HCT116 (cell line): ENCODE results near the gene IL1RAPL2.

Source experiments
- CEBPB ChIP-seq: IDR thresholded peaks from 2 replicates; pipeline ENCODE4 v1.6.1; 2012; ENCODE audit warnings: low read depth
- CTCF ChIP-seq, 3 experiments: fragments of 200-600 bp in 1 of 3; sonication (generic) in 1 of 3; IDR thresholded peaks in 2 of 3; conservative IDR thresholded peaks in 1 of 3; 2 replicates each; pipeline ENCODE4 v1.5.1; 2012 to 2017; ENCODE audit warnings: low read depth in 2 of 3, low read length in 2 of 3, antibody characterized with exemption in 1 of 3, borderline replicate concordance in 1 of 3, control low read depth in 1 of 3, mild to moderate bottlenecking in 1 of 3, mixed read lengths in 1 of 3, mixed run types in 1 of 3, moderate library complexity in 1 of 3; ENCODE audit not compliant: insufficient read depth in 1 of 3
- EZH2 ChIP-seq: fragments of 200-600 bp; sonication (generic); IDR thresholded peaks from 2 replicates; pipeline ENCODE4 v1.6.1; 2017; ENCODE audit warnings: antibody characterized with exemption, mixed run types
- EZH2phosphoT487 ChIP-seq: fragments of 200-600 bp; IDR thresholded peaks from 2 replicates; pipeline ENCODE4 v1.6.1; 2018; ENCODE audit warnings: antibody characterized with exemption, borderline replicate concordance
- FOSL1 ChIP-seq: IDR thresholded peaks from 2 replicates; pipeline ENCODE4 v1.6.1; 2012; ENCODE audit warnings: low read depth
- MAX ChIP-seq: IDR thresholded peaks from 2 replicates; pipeline ENCODE4 v1.6.1; 2012
- POLR2A ChIP-seq: IDR thresholded peaks from 2 replicates; pipeline ENCODE4 v1.7.0; 2011; ENCODE audit warnings: borderline replicate concordance; ENCODE audit not compliant: insufficient read depth, insufficient read length; ENCODE audit errors: extremely low read depth
- POLR2AphosphoS5 ChIP-seq: IDR thresholded peaks from 2 replicates; pipeline ENCODE4 v1.6.1; 2011; ENCODE audit warnings: mild to moderate bottlenecking, low read depth, low read length, moderate library complexity
- REST ChIP-seq: IDR thresholded peaks from 2 replicates; pipeline ENCODE4 v1.6.1; 2012; ENCODE audit warnings: low read depth
- SIN3A ChIP-seq: IDR thresholded peaks from 2 replicates; pipeline ENCODE4 v1.6.1; 2012; ENCODE audit warnings: low read depth
- SP1 ChIP-seq: IDR thresholded peaks from 2 replicates; pipeline ENCODE4 v1.6.1; 2012; ENCODE audit warnings: low read depth
- TCF7L2 ChIP-seq: IDR thresholded peaks from 2 replicates; pipeline ENCODE4 v1.7.0; 2011; ENCODE audit warnings: borderline replicate concordance, inconsistent platforms; ENCODE audit not compliant: insufficient read depth, insufficient read length; ENCODE audit errors: extremely low read depth
- YY1 ChIP-seq: IDR thresholded peaks from 2 replicates; pipeline ENCODE4 v1.6.1; 2011; ENCODE audit warnings: low read length, low read depth, moderate library complexity, mild to moderate bottlenecking; ENCODE audit not compliant: insufficient replicate concordance; ENCODE audit errors: extremely low read depth
- ZBTB33 ChIP-seq: IDR thresholded peaks from 2 replicates; pipeline ENCODE4 v1.6.1; 2011; ENCODE audit warnings: mild to moderate bottlenecking, low read length, moderate library complexity; ENCODE audit not compliant: insufficient replicate concordance; ENCODE audit errors: extremely low read depth

- no peak for TF ChIP-seq ZBTB33
- no peak for TF ChIP-seq CTCF (IDR thresholded peaks at IDR 0.05 in 2 of 3, conservative IDR thresholded peaks at IDR 0.05 in 1 of 3; ENCODE audit: borderline replicate concordance in 1 of 3, insufficient read depth in 1 of 3, low read depth in 2 of 3, low read length in 2 of 3)
- no peak for TF ChIP-seq SIN3A
- TF ChIP-seq MAX = no peak
- no peak for TF ChIP-seq POLR2AphosphoS5
- no peak for TF ChIP-seq EZH2
- no peak for TF ChIP-seq POLR2A
- TF ChIP-seq EZH2phosphoT487 = no peak
- TF ChIP-seq REST = no peak
- TF ChIP-seq CEBPB = no peak
- TF ChIP-seq SP1 = no peak
- no peak for TF ChIP-seq TCF7L2
- TF ChIP-seq YY1 = no peak
- no peak for TF ChIP-seq FOSL1
Observed at GRCh38 chrX:105263171-105263570, 697.2 kb downstream of the IL1RAPL2 start.
